ENCODE results near the gene ASCL2. TPM values are rescaled to one million over a fixed set of nuclear protein-coding genes. Genes with fewer than 3 reads are reported as not detected.

ASCL2 gene
- total and polyA plus RNA-seq, 2 donors (not counting 3 experiments of a cell fraction or from before 2014, with no cell fraction given): not detected

- Histone ChIP-seq H3K9me3 (replicated peaks; ENCODE audit: control insufficient read depth, insufficient read depth, low read length) (no peaks in the 10 kb centered on the region), H3K36me3 (ENCODE audit: control insufficient read depth in 2 of 2, extremely low read depth in 1 of 2, insufficient read depth in 2 of 2, low read length in 2 of 2) (no peaks in the 10 kb centered on the region), H3K4me1 (ENCODE audit: control insufficient read depth, extremely low read depth, insufficient read depth, low read length) (no peaks in the 10 kb centered on the region), H3K4me3 (replicated peaks in 1 of 3; ENCODE audit: insufficient read depth in 1 of 3, low read depth in 1 of 3, low read length in 3 of 3) (no peak overlapping the region), H3K79me2 (ENCODE audit: control insufficient read depth, insufficient read depth, low read length) (no peaks in the 10 kb centered on the region), H3K9me1 (replicated peaks; ENCODE audit: control insufficient read depth, extremely low read depth, insufficient read depth, low read length) (no peaks in the 10 kb centered on the region), H3K9ac (replicated peaks; ENCODE audit: extremely low read depth, insufficient read depth, low read length) (no peak overlapping the region), H4K20me1 (replicated peaks; ENCODE audit: control insufficient read depth, extremely low read depth, insufficient read depth, low read length) (no peaks in the 10 kb centered on the region), H3K27me3 (ENCODE audit: control insufficient read depth in 2 of 2, insufficient read depth in 2 of 2, low read length in 2 of 2) (peaks cover 30 to 37% of the 10 kb centered on the region in 2 experiments), H2AFZ (ENCODE audit: low read depth, low read length) (no peak overlapping the region), H3K4me2 (ENCODE audit: insufficient read depth, low read length) (no peak overlapping the region), H3K27ac (ENCODE audit: insufficient read depth, low read depth, low read length) (no peak overlapping the region)
- ChIA-PET CTCF (no interaction called here), POLR2A (no interaction called here)
- TF ChIP-seq FOS (IDR thresholded peaks at IDR 0.05; ENCODE audit: borderline replicate concordance, insufficient read depth, low read length): no peak
- TF ChIP-seq POLR2AphosphoS5 (IDR thresholded peaks at IDR 0.05; ENCODE audit: insufficient read depth, low read depth, low read length): no peak
- no peak for TF ChIP-seq JUN (IDR thresholded peaks at IDR 0.05; ENCODE audit: borderline replicate concordance, insufficient read depth, insufficient read length, low read depth)
- dilution Hi-C loops (cut with MboI; ENCODE audit: extremely low pct_ligation_motif_present, low sequenced_read_pairs): no loop called here
- no peak for DNase-seq (ENCODE audit: low read depth, low spot score)
- no peak for FAIRE-seq
- BruUV-seq (replicated peaks): no TSS peak
- intact Hi-C loops (cut with micrococcal nuclease): no loop called here
These were observed 2.3 kb downstream of the ASCL2 start for GRCh38 chr11:2267851-2268728.

- Histone ChIP-seq H2AFZ (ENCODE audit: low read depth, low read length) (no peak overlapping the region), H3K27ac (ENCODE audit: insufficient read depth, low read depth, low read length) (no peak overlapping the region), H3K4me2 (ENCODE audit: insufficient read depth, low read length) (no peak overlapping the region), H4K20me1 (replicated peaks; ENCODE audit: control insufficient read depth, extremely low read depth, insufficient read depth, low read length) (no peaks in the 10 kb centered on the region), H3K9me3 (replicated peaks; ENCODE audit: control insufficient read depth, insufficient read depth, low read length) (no peaks in the 10 kb centered on the region), H3K9me1 (replicated peaks; ENCODE audit: control insufficient read depth, extremely low read depth, insufficient read depth, low read length) (no peaks in the 10 kb centered on the region), H3K79me2 (ENCODE audit: control insufficient read depth, insufficient read depth, low read length) (no peaks in the 10 kb centered on the region), H3K4me3 (replicated peaks in 1 of 3; ENCODE audit: insufficient read depth in 1 of 3, low read depth in 1 of 3, low read length in 3 of 3) (no peak overlapping the region), H3K9ac (replicated peaks; ENCODE audit: extremely low read depth, insufficient read depth, low read length) (no peak overlapping the region), H3K36me3 (ENCODE audit: control insufficient read depth in 2 of 2, extremely low read depth in 1 of 2, insufficient read depth in 2 of 2, low read length in 2 of 2) (no peaks in the 10 kb centered on the region), H3K27me3 (ENCODE audit: control insufficient read depth in 2 of 2, insufficient read depth in 2 of 2, low read length in 2 of 2) (peaks cover 30 to 37% of the 10 kb centered on the region in 2 experiments), H3K4me1 (ENCODE audit: control insufficient read depth, extremely low read depth, insufficient read depth, low read length) (no peaks in the 10 kb centered on the region)
- TF ChIP-seq MYC (IDR thresholded peaks at IDR 0.05; ENCODE audit: low read depth, low read length) (no peak), JUN (IDR thresholded peaks at IDR 0.05; ENCODE audit: borderline replicate concordance, insufficient read depth, insufficient read length, low read depth) (no peak), FOS (IDR thresholded peaks at IDR 0.05; ENCODE audit: borderline replicate concordance, insufficient read depth, low read length) (no peak), POLR2AphosphoS5 (IDR thresholded peaks at IDR 0.05; ENCODE audit: insufficient read depth, low read depth, low read length) (no peak), MAX (IDR thresholded peaks at IDR 0.05; ENCODE audit: insufficient read depth, insufficient read length) (no peak), GATA2 (IDR thresholded peaks at IDR 0.05; ENCODE audit: insufficient read depth, insufficient read length, low read depth, low read length) (no peak), POLR2A (IDR thresholded peaks at IDR 0.05; ENCODE audit: low read depth, low read length) (no peak), EZH2 (IDR thresholded peaks at IDR 0.05; ENCODE audit: borderline replicate concordance, low read depth, low read length, severe bottlenecking) (no peak), CTCF (IDR thresholded peaks at IDR 0.05; ENCODE audit: extremely low read depth in 1 of 2, insufficient read depth in 1 of 2, low read depth in 1 of 2, low read length in 2 of 2) (no peak)
- no peak for FAIRE-seq
- no TSS peak for BruUV-seq (replicated peaks)
- dilution Hi-C loops (cut with MboI; ENCODE audit: extremely low pct_ligation_motif_present, low sequenced_read_pairs): no loop called here
- ChIA-PET POLR2A (no interaction called here), CTCF (no interaction called here)
- intact Hi-C loops (cut with micrococcal nuclease): no loop called here
- DNase-seq (ENCODE audit: low read depth, low spot score): no peak
These were observed 3.0 kb downstream of the ASCL2 start for GRCh38 chr11:2267306-2267850.

Data from endothelial cell of umbilical vein (primary cell).